Measurements from ENCODE around the gene TMPRSS15. TPM values are rescaled to one million over a fixed set of nuclear protein-coding genes. Genes with fewer than 3 reads are reported as not detected.

The TMPRSS15 gene
- polyA plus RNA-seq, 2 of the 4 experiments (the other 2 are of a cell fraction) = 0.14 TPM; not detected in 1

- TF ChIP-seq ATOH8 (CRISPR knock-in tag; IDR thresholded peaks at IDR 0.05; ENCODE audit: low read depth) (no peak), FOSB (CRISPR knock-in tag; IDR thresholded peaks at IDR 0.05) (no peak), EHF (CRISPR knock-in tag; IDR thresholded peaks at IDR 0.05) (no peak), POLR2AphosphoS2 (conservative IDR thresholded peaks at IDR 0.05; ENCODE audit: low read length) (no peak), HMGXB4 (CRISPR knock-in tag; IDR thresholded peaks at IDR 0.05; ENCODE audit: borderline replicate concordance) (no peak)
These were observed 105.4 kb downstream of the TMPRSS15 start (continued) for GRCh38 chr21:18298228-18298627.

GRCh38 chr21:18294100-18294499 is 109.5 kb downstream of the TMPRSS15 start:
- H3K4me2 ChIP-seq = no peak overlapping the region
- no peak overlapping the region for H3K27ac ChIP-seq
- DNase-seq (ENCODE audit: low read depth in 1 of 2, low spot score in 1 of 2) (no peak), ATAC-seq (no peak), FAIRE-seq (no peak)
- POLR2A ChIA-PET = no interaction called here
- CTCF ChIA-PET = no interaction called here
- no peaks in the 10 kb centered on the region for H3K4me1 ChIP-seq
- H3K9me3 ChIP-seq = no peaks in the 10 kb centered on the region
- no peak overlapping the region for H3K4me3 ChIP-seq
- 53% methylated on average over 9 of the region's 9 CpGs for WGBS (ENCODE audit: missing lambda C conversion rate)
- no peak for TF ChIP-seq HOXB5 (CRISPR knock-in tag; IDR thresholded peaks at IDR 0.05)
- TF ChIP-seq USF2 (IDR thresholded peaks at IDR 0.05) = no peak
- no peak for TF ChIP-seq HOXB13 (CRISPR knock-in tag; IDR thresholded peaks at IDR 0.05; ENCODE audit: low read depth)
- TF ChIP-seq HES2 (IDR thresholded peaks at IDR 0.05) = no peak
- TF ChIP-seq EHMT2 (IDR thresholded peaks at IDR 0.05; ENCODE audit: low read depth) = no peak
- no peak for TF ChIP-seq SREBF2 (IDR thresholded peaks at IDR 0.05)
- TF ChIP-seq MAZ (IDR thresholded peaks at IDR 0.05; ENCODE audit: borderline replicate concordance, low read depth, low read length) = no peak

- Histone ChIP-seq H3K4me2 (no peak overlapping the region), H3K27ac (no peak overlapping the region), H3K4me1 (no peaks in the 10 kb centered on the region), H3K9me3 (no peaks in the 10 kb centered on the region), H3K4me3 (no peak overlapping the region)
- ATAC-seq (no peak), DNase-seq (ENCODE audit: low read depth in 1 of 2, low spot score in 1 of 2) (no peak), FAIRE-seq (no peak)
- TF ChIP-seq FOXS1 (CRISPR knock-in tag; IDR thresholded peaks at IDR 0.05) (no peak), CHD2 (IDR thresholded peaks at IDR 0.05; ENCODE audit: low read length, partially characterized antibody) (no peak), USF2 (IDR thresholded peaks at IDR 0.05) (no peak), EHF (CRISPR knock-in tag; IDR thresholded peaks at IDR 0.05) (no peak), FOSB (CRISPR knock-in tag; IDR thresholded peaks at IDR 0.05) (no peak), TP53 (CRISPR knock-in tag; IDR thresholded peaks at IDR 0.05) (no peak), MAFK (IDR thresholded peaks at IDR 0.05; ENCODE audit: partially characterized antibody) (peak; percentile 71)
- 10% methylated on average over 2 of the region's 2 CpGs for WGBS (ENCODE audit: missing lambda C conversion rate)
- ChIA-PET CTCF (no interaction called here), POLR2A (no interaction called here)
These were observed 113.7 kb downstream of the TMPRSS15 start for GRCh38 chr21:18289876-18290275.

- H3K27ac ChIP-seq = no peak overlapping the region
- H3K9me3 ChIP-seq = no peaks in the 10 kb centered on the region
- H3K4me2 ChIP-seq = no peak overlapping the region
- FAIRE-seq (no peak), ATAC-seq (no peak), DNase-seq (ENCODE audit: low read depth in 1 of 2, low spot score in 1 of 2) (no peak)
- WGBS (ENCODE audit: missing lambda C conversion rate) = 10% methylated on average over 4 of the region's 4 CpGs
- no peaks in the 10 kb centered on the region for H3K4me1 ChIP-seq
- CTCF ChIA-PET = no interaction called here
- POLR2A ChIA-PET = no interaction called here
- H3K4me3 ChIP-seq = no peak overlapping the region
- TF ChIP-seq E2F6 (IDR thresholded peaks at IDR 0.05; ENCODE audit: borderline replicate concordance, low read depth) (no peak), RAD21 (conservative IDR thresholded peaks at IDR 0.05 in 1 of 2, IDR thresholded peaks at IDR 0.05 in 1 of 2) (no peak), ZC3H11A (IDR thresholded peaks at IDR 0.05) (no peak), PHF8 (IDR thresholded peaks at IDR 0.05; ENCODE audit: borderline replicate concordance, low read depth) (no peak), ZSCAN20 (CRISPR knock-in tag; IDR thresholded peaks at IDR 0.05) (no peak), ZNF302 (CRISPR knock-in tag; IDR thresholded peaks at IDR 0.05) (no peak), HOXB13 (CRISPR knock-in tag; IDR thresholded peaks at IDR 0.05; ENCODE audit: low read depth) (no peak), FOXS1 (CRISPR knock-in tag; IDR thresholded peaks at IDR 0.05) (no peak), FOSL2 (IDR thresholded peaks at IDR 0.05) (no peak), FOSL2 (CRISPR knock-in tag; IDR thresholded peaks at IDR 0.05) (no peak), ATOH8 (CRISPR knock-in tag; IDR thresholded peaks at IDR 0.05; ENCODE audit: low read depth) (no peak), ZFP36 (IDR thresholded peaks at IDR 0.05; ENCODE audit: borderline replicate concordance, partially characterized antibody) (no peak), RFX5 (IDR thresholded peaks at IDR 0.05) (no peak), NR3C1 (IDR thresholded peaks at IDR 0.05) (no peak)
These were observed 118.2 kb downstream of the TMPRSS15 start for GRCh38 chr21:18285379-18285778.
